Hepatocyte (in vitro differentiated cells): ENCODE results near the gene MPZL1.
A peak's percentile ranks its signal among the peaks of the same experiment; 100 is the strongest.

Experiments used
- EZH2 ChIP-seq: fragments of 200-600 bp; sonication (generic); IDR thresholded peaks from 2 replicates; pipeline ENCODE4 v1.6.1; 2016; ENCODE audit warnings: antibody characterized with exemption, mild to moderate bottlenecking, borderline replicate concordance
- TF ChIP-seq, protein P1 (sequence below): fragments of 200-600 bp; sonication (generic); IDR thresholded peaks from 2 replicates; pipeline ENCODE4 v1.5.1; 2016; ENCODE audit warnings: antibody characterized with exemption, mild to moderate bottlenecking; ENCODE audit not compliant: poor library complexity

DNA sequence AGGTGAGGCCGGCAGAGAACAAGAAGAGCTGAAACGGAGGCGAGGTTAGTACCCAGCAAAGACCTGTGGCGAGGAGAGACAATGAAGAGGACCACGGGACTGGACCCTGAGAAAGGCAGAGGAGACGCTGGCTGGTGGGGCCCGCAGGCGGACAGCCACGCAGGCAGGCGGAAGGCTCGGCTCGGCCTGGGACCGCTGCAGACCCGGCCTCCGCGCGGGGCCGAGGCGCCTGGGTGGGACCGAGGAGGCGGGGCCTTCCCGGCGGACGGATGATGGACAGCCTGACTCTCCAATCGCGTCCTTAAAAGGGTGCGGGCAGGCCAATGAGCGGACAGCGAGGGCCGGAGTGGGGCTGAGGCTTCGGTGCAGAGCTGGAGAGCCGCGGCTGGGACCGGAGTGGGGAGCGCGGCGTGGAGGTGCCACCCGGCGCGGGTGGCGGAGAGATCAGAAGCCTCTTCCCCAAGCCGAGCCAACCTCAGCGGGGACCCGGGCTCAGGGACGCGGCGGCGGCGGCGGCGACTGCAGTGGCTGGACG lies at the start of gene MPZL1:
- TF ChIP-seq, protein P1, sequence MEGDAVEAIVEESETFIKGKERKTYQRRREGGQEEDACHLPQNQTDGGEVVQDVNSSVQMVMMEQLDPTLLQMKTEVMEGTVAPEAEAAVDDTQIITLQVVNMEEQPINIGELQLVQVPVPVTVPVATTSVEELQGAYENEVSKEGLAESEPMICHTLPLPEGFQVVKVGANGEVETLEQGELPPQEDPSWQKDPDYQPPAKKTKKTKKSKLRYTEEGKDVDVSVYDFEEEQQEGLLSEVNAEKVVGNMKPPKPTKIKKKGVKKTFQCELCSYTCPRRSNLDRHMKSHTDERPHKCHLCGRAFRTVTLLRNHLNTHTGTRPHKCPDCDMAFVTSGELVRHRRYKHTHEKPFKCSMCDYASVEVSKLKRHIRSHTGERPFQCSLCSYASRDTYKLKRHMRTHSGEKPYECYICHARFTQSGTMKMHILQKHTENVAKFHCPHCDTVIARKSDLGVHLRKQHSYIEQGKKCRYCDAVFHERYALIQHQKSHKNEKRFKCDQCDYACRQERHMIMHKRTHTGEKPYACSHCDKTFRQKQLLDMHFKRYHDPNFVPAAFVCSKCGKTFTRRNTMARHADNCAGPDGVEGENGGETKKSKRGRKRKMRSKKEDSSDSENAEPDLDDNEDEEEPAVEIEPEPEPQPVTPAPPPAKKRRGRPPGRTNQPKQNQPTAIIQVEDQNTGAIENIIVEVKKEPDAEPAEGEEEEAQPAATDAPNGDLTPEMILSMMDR = peak; percentile 0
- no peak for TF ChIP-seq EZH2
